HG03469 (cell line): Measurements from ENCODE around the gene NAPEPLD.
"Not testable (repeated sequence)": the region's sequence is repeated elsewhere in the genome, so short reads cannot be mapped to it uniquely, and the experiment has no call there.

Experiments
- ATAC-seq: cut with Tn5 transposase; IDR thresholded peaks from one replicate; pipeline ENCODE4 v1.9.1; 2021; ENCODE audit warnings: mild to moderate bottlenecking, moderate library complexity, moderate number of reproducible peaks; ENCODE audit not compliant: unreplicated experiment

The NAPEPLD gene

GRCh38 chr7:103148994-103149807 is at the start of gene NAPEPLD:
TSS of gene NAPEPLD (minus strand) at chr7:103149099. CDS start at chr7:103128776, 20,323 bp downstream.
- ATAC-seq = peak; percentile 77

- ATAC-seq = not testable (repeated sequence)
These were observed 49.2 kb upstream of the NAPEPLD start for GRCh38 chr7:103198079-103198478.

- ATAC-seq = not testable (repeated sequence)
These were observed 46.5 kb upstream of the NAPEPLD start for GRCh38 chr7:103195364-103195763.

GRCh38 chr7:103172415-103173146 is 23.7 kb upstream of the NAPEPLD start:
- not testable (repeated sequence) for ATAC-seq

GRCh38 chr7:103171695-103172414 is 23.0 kb upstream of the NAPEPLD start:
- ATAC-seq = not testable (repeated sequence)

GRCh38 chr7:103166921-103167544 is 18.1 kb upstream of the NAPEPLD start:
- ATAC-seq = not testable (repeated sequence)

- ATAC-seq = not testable (repeated sequence)
These were observed 14.4 kb upstream of the NAPEPLD start for GRCh38 chr7:103163087-103163825.

- not testable (repeated sequence) for ATAC-seq
These were observed 13.7 kb upstream of the NAPEPLD start for GRCh38 chr7:103162641-103163040.

- ATAC-seq = not testable (repeated sequence)
These were observed 13.2 kb upstream of the NAPEPLD start for GRCh38 chr7:103161998-103162616.

GRCh38 chr7:103159072-103159471 is 10.2 kb upstream of the NAPEPLD start:
- ATAC-seq = not testable (repeated sequence)

GRCh38 chr7:103155331-103156024 is 6.6 kb upstream of the NAPEPLD start:
- not testable (repeated sequence) for ATAC-seq

- ATAC-seq = no peak
These were observed 5.1 kb upstream of the NAPEPLD start for GRCh38 chr7:103154042-103154441.

- not testable (repeated sequence) for ATAC-seq
These were observed 4.1 kb upstream of the NAPEPLD start for GRCh38 chr7:103152744-103153617.

GRCh38 chr7:103151993-103152676 is 3.2 kb upstream of the NAPEPLD start:
- ATAC-seq = not testable (repeated sequence)

GRCh38 chr7:103150192-103150591 is 1.3 kb upstream of the NAPEPLD start:
- no peak for ATAC-seq

GRCh38 chr7:103149808-103150180 is 895 bp upstream of the NAPEPLD start:
- ATAC-seq = no peak
